Measurements from ENCODE around the gene BCAS4. TPM values are rescaled to one million over a fixed set of nuclear protein-coding genes. Genes with fewer than 3 reads are reported as not detected.

Gene BCAS4
- total RNA-seq, 1 experiment from 2014 or later: 34.8 TPM

DNA sequence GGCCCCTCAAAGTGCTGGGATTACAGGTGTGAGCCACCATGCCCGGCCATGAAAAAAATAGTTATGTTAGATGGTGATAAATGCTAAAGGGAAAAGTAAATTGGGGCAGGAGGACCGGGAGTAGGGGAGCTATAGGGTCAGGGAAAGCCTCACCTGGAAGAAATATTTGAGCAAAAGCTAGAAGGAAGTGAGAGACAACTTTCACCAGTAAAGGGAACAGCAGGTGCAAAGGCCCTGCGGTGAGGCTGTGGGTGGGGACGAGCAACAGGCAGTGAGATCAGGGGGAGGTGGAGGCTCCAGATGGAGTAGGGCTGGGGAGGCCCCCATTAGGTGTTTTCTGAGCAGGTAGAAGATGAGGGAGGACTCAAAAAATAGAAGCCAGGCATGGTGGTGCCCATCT, 16.0 kb downstream of the BCAS4 start:
- POLR2A ChIA-PET: no interaction called here
- TF ChIP-seq, protein P1, sequence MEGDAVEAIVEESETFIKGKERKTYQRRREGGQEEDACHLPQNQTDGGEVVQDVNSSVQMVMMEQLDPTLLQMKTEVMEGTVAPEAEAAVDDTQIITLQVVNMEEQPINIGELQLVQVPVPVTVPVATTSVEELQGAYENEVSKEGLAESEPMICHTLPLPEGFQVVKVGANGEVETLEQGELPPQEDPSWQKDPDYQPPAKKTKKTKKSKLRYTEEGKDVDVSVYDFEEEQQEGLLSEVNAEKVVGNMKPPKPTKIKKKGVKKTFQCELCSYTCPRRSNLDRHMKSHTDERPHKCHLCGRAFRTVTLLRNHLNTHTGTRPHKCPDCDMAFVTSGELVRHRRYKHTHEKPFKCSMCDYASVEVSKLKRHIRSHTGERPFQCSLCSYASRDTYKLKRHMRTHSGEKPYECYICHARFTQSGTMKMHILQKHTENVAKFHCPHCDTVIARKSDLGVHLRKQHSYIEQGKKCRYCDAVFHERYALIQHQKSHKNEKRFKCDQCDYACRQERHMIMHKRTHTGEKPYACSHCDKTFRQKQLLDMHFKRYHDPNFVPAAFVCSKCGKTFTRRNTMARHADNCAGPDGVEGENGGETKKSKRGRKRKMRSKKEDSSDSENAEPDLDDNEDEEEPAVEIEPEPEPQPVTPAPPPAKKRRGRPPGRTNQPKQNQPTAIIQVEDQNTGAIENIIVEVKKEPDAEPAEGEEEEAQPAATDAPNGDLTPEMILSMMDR (IDR thresholded peaks at IDR 0.05): no peak

DNA sequence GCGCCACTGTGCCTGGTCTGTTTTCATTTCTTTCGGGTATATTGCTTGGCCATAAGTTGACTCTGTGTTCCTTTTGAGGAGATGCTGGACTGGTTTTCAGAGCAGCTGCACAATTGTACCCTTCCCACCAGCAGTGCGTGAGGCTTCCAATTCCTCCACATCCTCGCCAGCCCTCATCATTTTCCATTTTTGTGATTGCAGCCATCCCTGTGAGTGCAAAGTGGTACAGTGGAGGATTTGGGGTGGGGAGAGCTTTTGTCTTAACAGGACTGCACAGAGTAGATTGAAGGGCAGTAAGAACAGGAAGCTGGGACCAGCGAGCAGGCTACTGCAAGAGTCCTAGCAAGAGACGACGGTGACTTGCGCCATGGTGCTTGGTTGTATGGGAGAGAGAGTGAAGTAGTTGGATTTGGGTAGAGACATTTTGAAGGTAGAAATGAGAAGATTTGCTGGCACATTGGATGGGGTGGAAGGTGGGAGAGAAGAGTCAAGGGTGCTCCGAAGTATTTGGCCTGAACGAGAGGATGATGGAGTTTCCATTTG, 18.3 kb downstream of the BCAS4 start:
- no TSS peak for BruUV-seq (replicated peaks)

More for the DNA sequence above, 16.0 kb downstream of the BCAS4 start:
- DNase-seq (ENCODE audit: low read depth, low spot score) (no peak), ATAC-seq (no peak)
- Histone ChIP-seq H3K9me3 (ENCODE audit: control insufficient read depth, insufficient read depth, low read depth, low read length) (no peaks in the 10 kb centered on the region), H3K36me3 (ENCODE audit: control insufficient read depth, insufficient read depth, low read length) (no peaks in the 10 kb centered on the region), H3K4me3 (ENCODE audit: low read depth in 2 of 2, low read length in 2 of 2) (no peak overlapping the region), H3K4me1 (ENCODE audit: control insufficient read depth, insufficient read depth, low read length) (no peaks in the 10 kb centered on the region), H3K27ac (ENCODE audit: low read length) (no peak overlapping the region), H3K27me3 (ENCODE audit: control insufficient read depth, insufficient read depth, low read length) (no peaks in the 10 kb centered on the region)
- intact Hi-C loops (cut with micrococcal nuclease; ENCODE audit: unreplicated experiment) (no loop called here), in situ Hi-C loops (cut with HindIII; ENCODE audit: low pct_unique_long_range_greater_than_20kb, low sequenced_read_pairs) (no loop called here)
- no TSS peak for BruUV-seq (replicated peaks)
- CTCF ChIA-PET: no interaction called here

More for the DNA sequence above, 18.3 kb downstream of the BCAS4 start:
- ChIA-PET CTCF (no interaction called here), POLR2A (no interaction called here)
- Histone ChIP-seq H3K4me3 (ENCODE audit: low read depth in 2 of 2, low read length in 2 of 2) (no peak overlapping the region), H3K4me1 (ENCODE audit: control insufficient read depth, insufficient read depth, low read length) (no peaks in the 10 kb centered on the region), H3K27me3 (ENCODE audit: control insufficient read depth, insufficient read depth, low read length) (no peaks in the 10 kb centered on the region), H3K9me3 (ENCODE audit: control insufficient read depth, insufficient read depth, low read depth, low read length) (no peaks in the 10 kb centered on the region), H3K27ac (ENCODE audit: low read length) (no peak overlapping the region), H3K36me3 (ENCODE audit: control insufficient read depth, insufficient read depth, low read length) (no peaks in the 10 kb centered on the region)
- in situ Hi-C loops (cut with HindIII; ENCODE audit: low pct_unique_long_range_greater_than_20kb, low sequenced_read_pairs): no loop called here
- no peak for DNase-seq (ENCODE audit: low read depth, low spot score)
- no peak for TF ChIP-seq POLR2AphosphoS5 (IDR thresholded peaks at IDR 0.05; ENCODE audit: low read depth, low read length)
- TF ChIP-seq, protein P1 (IDR thresholded peaks at IDR 0.05): no peak
- TF ChIP-seq SIN3A (IDR thresholded peaks at IDR 0.05; ENCODE audit: borderline replicate concordance, insufficient read depth, low read depth, low read length): no peak
- no peak for TF ChIP-seq TCF7L2 (IDR thresholded peaks at IDR 0.05; ENCODE audit: low read depth, low read length)
- TF ChIP-seq, protein P2, sequence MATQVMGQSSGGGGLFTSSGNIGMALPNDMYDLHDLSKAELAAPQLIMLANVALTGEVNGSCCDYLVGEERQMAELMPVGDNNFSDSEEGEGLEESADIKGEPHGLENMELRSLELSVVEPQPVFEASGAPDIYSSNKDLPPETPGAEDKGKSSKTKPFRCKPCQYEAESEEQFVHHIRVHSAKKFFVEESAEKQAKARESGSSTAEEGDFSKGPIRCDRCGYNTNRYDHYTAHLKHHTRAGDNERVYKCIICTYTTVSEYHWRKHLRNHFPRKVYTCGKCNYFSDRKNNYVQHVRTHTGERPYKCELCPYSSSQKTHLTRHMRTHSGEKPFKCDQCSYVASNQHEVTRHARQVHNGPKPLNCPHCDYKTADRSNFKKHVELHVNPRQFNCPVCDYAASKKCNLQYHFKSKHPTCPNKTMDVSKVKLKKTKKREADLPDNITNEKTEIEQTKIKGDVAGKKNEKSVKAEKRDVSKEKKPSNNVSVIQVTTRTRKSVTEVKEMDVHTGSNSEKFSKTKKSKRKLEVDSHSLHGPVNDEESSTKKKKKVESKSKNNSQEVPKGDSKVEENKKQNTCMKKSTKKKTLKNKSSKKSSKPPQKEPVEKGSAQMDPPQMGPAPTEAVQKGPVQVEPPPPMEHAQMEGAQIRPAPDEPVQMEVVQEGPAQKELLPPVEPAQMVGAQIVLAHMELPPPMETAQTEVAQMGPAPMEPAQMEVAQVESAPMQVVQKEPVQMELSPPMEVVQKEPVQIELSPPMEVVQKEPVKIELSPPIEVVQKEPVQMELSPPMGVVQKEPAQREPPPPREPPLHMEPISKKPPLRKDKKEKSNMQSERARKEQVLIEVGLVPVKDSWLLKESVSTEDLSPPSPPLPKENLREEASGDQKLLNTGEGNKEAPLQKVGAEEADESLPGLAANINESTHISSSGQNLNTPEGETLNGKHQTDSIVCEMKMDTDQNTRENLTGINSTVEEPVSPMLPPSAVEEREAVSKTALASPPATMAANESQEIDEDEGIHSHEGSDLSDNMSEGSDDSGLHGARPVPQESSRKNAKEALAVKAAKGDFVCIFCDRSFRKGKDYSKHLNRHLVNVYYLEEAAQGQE (IDR thresholded peaks at IDR 0.05; ENCODE audit: insufficient read depth in 1 of 2, low read depth in 2 of 2, low read length in 1 of 2): no peak
- intact Hi-C loops (cut with micrococcal nuclease; ENCODE audit: unreplicated experiment): no loop called here
- no peak for ATAC-seq

Data from Panc1 (cell line).